DOHH2 (cell line): ENCODE data around the gene NOS3.

Experiments
- H3F3A ChIP-seq: fragments of 200-600 bp; sonication (generic), shearing (Covaris generic); 2 replicates; pipeline ENCODE4 v1.6.0; 2016; ENCODE audit warnings: antibody characterized with exemption, mild to moderate bottlenecking; ENCODE audit not compliant: control insufficient read depth, insufficient read depth
- H3K27ac ChIP-seq: fragments of 200-600 bp; sonication (generic); 2 replicates; pipeline ENCODE4 v1.5.1; 2014; ENCODE audit warnings: low read depth, mild to moderate bottlenecking, low read length, moderate library complexity
- H3K27me3 ChIP-seq: fragments of 200-600 bp; sonication (generic); 2 replicates; pipeline ENCODE4 v1.6.1; 2014; ENCODE audit warnings: mild to moderate bottlenecking, low read length, mixed read lengths; ENCODE audit not compliant: control insufficient read depth
- H3K36me3 ChIP-seq: fragments of 200-600 bp; sonication (generic); 2 replicates; pipeline ENCODE4 v1.6.1; 2014; ENCODE audit warnings: mild to moderate bottlenecking, low read length, moderate library complexity, mixed read lengths; ENCODE audit not compliant: control insufficient read depth
- H3K4me1 ChIP-seq: fragments of 200-600 bp; sonication (generic); 2 replicates; pipeline ENCODE4 v1.6.1; 2014; ENCODE audit warnings: mild to moderate bottlenecking, low read length, mixed read lengths; ENCODE audit not compliant: control insufficient read depth
- H3K4me2 ChIP-seq: fragments of 200-600 bp; sonication (generic); 2 replicates; pipeline ENCODE4 v1.6.0; 2014; ENCODE audit warnings: mild to moderate bottlenecking, low read length, moderate library complexity
- H3K4me3 ChIP-seq: fragments of 200-600 bp; sonication (generic); 2 replicates; pipeline ENCODE4 v1.5.1; 2014; ENCODE audit warnings: mild to moderate bottlenecking, low read length, mixed read lengths
- H3K79me2 ChIP-seq: fragments of 200-600 bp; sonication (generic); 2 replicates; pipeline ENCODE4 v1.6.1; 2014; ENCODE audit warnings: mild to moderate bottlenecking, low read length, mixed read lengths; ENCODE audit not compliant: control insufficient read depth
- H3K9me2 ChIP-seq: fragments of 200-600 bp; sonication (generic); replicated peaks from 2 replicates; pipeline ENCODE4 v1.6.1; 2014; ENCODE audit warnings: mild to moderate bottlenecking, low read length, mixed read lengths; ENCODE audit not compliant: control insufficient read depth
- H3K9me3 ChIP-seq: fragments of 200-600 bp; sonication (generic); 2 replicates; pipeline ENCODE4 v1.6.1; 2014; ENCODE audit warnings: antibody characterized with exemption, low read length, mixed read lengths; ENCODE audit not compliant: control insufficient read depth, insufficient read depth
- H4K20me1 ChIP-seq: fragments of 200-600 bp; sonication (generic); 2 replicates; pipeline ENCODE4 v1.6.0; 2014; ENCODE audit warnings: low read depth, mild to moderate bottlenecking, antibody characterized with exemption, low read length, moderate library complexity; ENCODE audit not compliant: control insufficient read depth, insufficient read depth
- CTCF ChIP-seq: fragments of 200-600 bp; sonication (generic); IDR thresholded peaks from one replicate; pipeline ENCODE4 v1.5.1; 2014; ENCODE audit warnings: antibody characterized with exemption, mild to moderate bottlenecking, low read depth, low read length; ENCODE audit not compliant: poor library complexity, severe bottlenecking
- EZH2phosphoT487 ChIP-seq: fragments of 200-600 bp; sonication (generic); IDR thresholded peaks from 2 replicates; pipeline ENCODE4 v1.6.1; 2017; ENCODE audit warnings: borderline replicate concordance, mild to moderate bottlenecking, antibody characterized with exemption, low read length, moderate library complexity, mixed read lengths

The NOS3 gene

GRCh38 chr7:151046603-151047573, 56.1 kb downstream of the NOS3 start:
- TF ChIP-seq EZH2phosphoT487, result no peak
- TF ChIP-seq CTCF, result no peak
- Histone ChIP-seq H3K27me3 (peaks cover 11% of the 10 kb centered on the region; the same call in 1 of the 2 replicates), H3K27ac (no peak overlapping the region)

GRCh38 chr7:151047976-151048815, 57.4 kb downstream of the NOS3 start, which contains the start of gene ASIC3:
TSS of gene ASIC3 (plus strand) at chr7:151048531. CDS start at chr7:151048886, 355 bp downstream.
- Histone ChIP-seq H3K9me3 (no peaks in the 10 kb centered on the region), H3K9me2 (no peaks in the 10 kb centered on the region), H3K27ac (no peak within 1 kb of the TSS), H4K20me1 (no peaks in the 10 kb centered on the region), H3K4me2 (no peak within 1 kb of the TSS), H3K4me1 (0 out of 2 replicates have a peak, but pooled peaks cover 4% of the 10 kb centered on the region), H3K36me3 (no peaks in the 10 kb centered on the region), H3K79me2 (no peaks in the 10 kb centered on the region), H3K27me3 (peaks cover 11% of the 10 kb centered on the region; the same call in 1 of the 2 replicates), H3K4me3 (no peak within 1 kb of the TSS), H3F3A (no peaks in the 10 kb centered on the region)
- TF ChIP-seq CTCF, result no peak
- TF ChIP-seq EZH2phosphoT487, result no peak

More at GRCh38 chr7:151046603-151047573, 56.1 kb downstream of the NOS3 start:
- Histone ChIP-seq H3K4me2 (no peak overlapping the region), H3K4me1 (0 out of 2 replicates have a peak, but pooled peaks cover 2% of the 10 kb centered on the region), H3K36me3 (no peaks in the 10 kb centered on the region), H3K9me2 (no peaks in the 10 kb centered on the region), H3K79me2 (no peaks in the 10 kb centered on the region), H3K9me3 (no peaks in the 10 kb centered on the region), H4K20me1 (no peaks in the 10 kb centered on the region), H3K4me3 (no peak overlapping the region), H3F3A (no peaks in the 10 kb centered on the region)

- H3K4me3 ChIP-seq, result no peak overlapping the region
Observed at GRCh38 chr7:151048911-151049463, 58.2 kb downstream of the NOS3 start.

More at GRCh38 chr7:151048911-151049463, 58.2 kb downstream of the NOS3 start:
- no peaks in the 10 kb centered on the region for H4K20me1 ChIP-seq
- H3K4me1 ChIP-seq, result 0 out of 2 replicates have a peak, but pooled peaks cover 5% of the 10 kb centered on the region
- H3F3A ChIP-seq, result no peaks in the 10 kb centered on the region
- no peaks in the 10 kb centered on the region for H3K9me2 ChIP-seq
- TF ChIP-seq EZH2phosphoT487 (no peak), CTCF (no peak)
- no peaks in the 10 kb centered on the region for H3K79me2 ChIP-seq
- H3K36me3 ChIP-seq, result no peaks in the 10 kb centered on the region
- H3K9me3 ChIP-seq, result no peaks in the 10 kb centered on the region
- H3K27ac ChIP-seq, result no peak overlapping the region
- peaks cover 11% of the 10 kb centered on the region; the same call in 1 of the 2 replicates for H3K27me3 ChIP-seq
- no peak overlapping the region for H3K4me2 ChIP-seq
